IPS DF 4.7 (cell line): ENCODE data around the gene CADM1.

Source experiments
- DNase-seq: peaks from one replicate; pipeline ENCODE4 v3.0.0-alpha.2; 2013; ENCODE audit warnings: low spot score; ENCODE audit errors: extremely low read depth

Gene CADM1

GRCh38 chr11:115127790-115128189, 376.4 kb downstream of the CADM1 start:
- DNase-seq = no peak

- no peak for DNase-seq
Measured at GRCh38 chr11:115126515-115127208, 377.6 kb downstream of the CADM1 start.

GRCh38 chr11:115126092-115126491, 378.1 kb downstream of the CADM1 start:
- DNase-seq = no peak

- DNase-seq = no peak
Measured at GRCh38 chr11:115124786-115125185, 379.4 kb downstream of the CADM1 start.

DNA sequence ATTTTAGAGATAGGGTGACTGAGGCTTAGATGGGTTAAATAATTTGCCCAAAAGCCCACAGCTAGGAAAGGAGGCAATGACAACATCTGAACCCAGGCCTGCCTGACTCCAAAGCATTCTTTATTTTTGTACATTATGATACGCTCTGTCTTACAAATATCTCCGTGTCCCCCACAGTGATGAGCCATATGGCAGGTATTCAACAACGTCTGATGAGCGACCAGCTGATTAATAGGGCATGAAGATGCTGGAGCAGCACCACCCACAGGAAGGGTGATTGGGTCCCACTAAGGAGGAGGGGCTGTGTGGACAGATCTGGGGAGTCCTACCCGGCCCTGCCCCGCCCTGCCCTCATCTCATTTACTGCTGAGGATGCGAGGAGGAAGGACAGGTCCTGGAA, 380.6 kb downstream of the CADM1 start:
- DNase-seq = no peak

- no peak for DNase-seq
Measured at GRCh38 chr11:115122274-115122673, 381.9 kb downstream of the CADM1 start.
